GM21737 (cell line): Measurements from ENCODE around the gene TPRG1L.
"Not testable (repeated sequence)": the region's sequence is repeated elsewhere in the genome, so short reads cannot be mapped to it uniquely, and the experiment has no call there.

Experiments used
- ATAC-seq: cut with Tn5 transposase; IDR thresholded peaks from one replicate; pipeline ENCODE4 v1.9.1; 2021; ENCODE audit warnings: mild to moderate bottlenecking, moderate library complexity; ENCODE audit not compliant: unreplicated experiment

The TPRG1L gene

GRCh38 chr1:3624200-3625136 is at the start of gene TPRG1L:
Gene TPRG1L, plus strand, starts transcription at chr1:3625015. Its CDS starts 58 bp downstream, at chr1:3625073.
- ATAC-seq, result peak; percentile 87

GRCh38 chr1:3575515-3575914 is 49.3 kb upstream of the TPRG1L start:
- not testable (repeated sequence) for ATAC-seq

- ATAC-seq, result no peak
Observed at GRCh38 chr1:3575993-3576392, 48.8 kb upstream of the TPRG1L start.

GRCh38 chr1:3577300-3577699 is 47.5 kb upstream of the TPRG1L start:
- ATAC-seq, result no peak

- no peak for ATAC-seq
Observed at GRCh38 chr1:3577711-3578432, 46.9 kb upstream of the TPRG1L start.

GRCh38 chr1:3578433-3578805 is 46.4 kb upstream of the TPRG1L start:
- ATAC-seq, result no peak

GRCh38 chr1:3578906-3579305 is 45.9 kb upstream of the TPRG1L start:
- no peak for ATAC-seq

GRCh38 chr1:3579626-3580025 is 45.2 kb upstream of the TPRG1L start:
- ATAC-seq, result no peak

GRCh38 chr1:3580231-3580630 is 44.6 kb upstream of the TPRG1L start:
- ATAC-seq, result no peak

- ATAC-seq, result no peak
Observed at GRCh38 chr1:3581296-3582036, 43.3 kb upstream of the TPRG1L start.

- not testable (repeated sequence) for ATAC-seq
Observed at GRCh38 chr1:3583751-3584150, 41.1 kb upstream of the TPRG1L start.

- ATAC-seq, result no peak
Observed at GRCh38 chr1:3584915-3585314, 39.9 kb upstream of the TPRG1L start.

- not testable (repeated sequence) for ATAC-seq
Observed at GRCh38 chr1:3585353-3585868, 39.4 kb upstream of the TPRG1L start.

- ATAC-seq, result no peak
Observed at GRCh38 chr1:3585940-3586568, 38.8 kb upstream of the TPRG1L start.

- ATAC-seq, result no peak
Observed at GRCh38 chr1:3586986-3587759, 37.6 kb upstream of the TPRG1L start.

GRCh38 chr1:3588395-3588794 is 36.4 kb upstream of the TPRG1L start:
- no peak for ATAC-seq

GRCh38 chr1:3590139-3590763 is 34.6 kb upstream of the TPRG1L start:
- ATAC-seq, result no peak

- ATAC-seq, result no peak
Observed at GRCh38 chr1:3590951-3591865, 33.6 kb upstream of the TPRG1L start.
